ENCODE data around the gene LCN2.
"Not testable (repeated sequence)": the region's sequence is repeated elsewhere in the genome, so short reads cannot be mapped to it uniquely, and the experiment has no call there.

The LCN2 gene

DNA sequence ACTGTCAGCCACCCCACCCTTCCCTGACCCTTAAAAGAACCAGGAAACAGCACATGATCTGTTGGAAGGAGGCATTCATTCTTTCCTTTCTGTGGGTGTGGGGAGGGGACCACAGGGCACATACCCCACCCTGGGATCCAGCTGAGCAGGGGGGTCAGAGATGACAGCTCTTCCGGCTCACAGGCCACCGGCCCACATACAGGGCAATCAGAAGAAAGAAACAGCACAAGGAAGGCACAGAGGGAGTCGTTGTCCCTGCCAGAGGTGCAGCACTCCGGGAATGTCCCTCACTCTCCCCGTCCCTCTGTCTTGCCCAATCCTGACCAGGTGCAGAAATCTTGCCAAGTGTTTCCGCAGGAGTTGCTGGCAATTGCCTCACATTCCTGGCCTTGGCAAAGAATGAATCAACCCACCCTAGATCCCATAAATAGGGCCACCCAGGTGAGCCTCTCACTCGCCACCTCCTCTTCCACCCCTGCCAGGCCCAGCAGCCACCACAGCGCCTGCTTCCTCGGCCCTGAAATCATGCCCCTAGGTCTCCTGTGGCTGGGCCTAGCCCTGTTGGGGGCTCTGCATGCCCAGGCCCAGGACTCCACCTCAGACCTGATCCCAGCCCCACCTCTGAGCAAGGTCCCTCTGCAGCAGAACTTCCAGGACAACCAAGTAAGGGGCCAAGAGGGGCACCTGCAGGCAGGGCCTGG is at the start of gene LCN2:
TSS of gene LCN2 (plus strand) at position 453 of the 701 bp plus-strand sequence. CDS start at position 526, 73 bp downstream.
- DNase-seq = no peak

GRCh38 chr9:128099932-128100491 is 49.2 kb upstream of the LCN2 start:
- no peak for DNase-seq

DNA sequence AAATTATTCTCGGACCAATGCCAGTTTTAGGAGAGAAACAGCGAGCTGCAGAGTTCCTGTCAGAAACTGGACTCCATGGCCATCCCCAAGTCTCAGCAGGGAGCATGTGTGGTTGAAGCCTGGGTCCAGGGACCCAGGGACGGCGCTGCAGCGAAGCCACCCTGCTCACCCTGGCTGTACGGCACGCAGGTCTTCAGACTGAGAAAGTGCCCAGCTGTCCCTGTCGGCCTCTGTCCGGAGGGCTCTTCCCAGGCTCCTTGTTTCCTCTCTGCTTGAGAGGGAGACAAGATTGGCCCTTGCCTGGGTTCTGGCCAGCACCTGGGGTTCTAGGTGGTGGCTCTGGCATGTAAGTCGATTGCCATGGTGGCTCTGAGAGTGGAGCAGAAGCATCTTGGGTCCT is 48.7 kb upstream of the LCN2 start:
- DNase-seq = no peak

GRCh38 chr9:128101231-128101661 is 48.0 kb upstream of the LCN2 start:
- no peak for DNase-seq

- DNase-seq = no peak
Measured at GRCh38 chr9:128101690-128102089, 47.6 kb upstream of the LCN2 start.

DNA sequence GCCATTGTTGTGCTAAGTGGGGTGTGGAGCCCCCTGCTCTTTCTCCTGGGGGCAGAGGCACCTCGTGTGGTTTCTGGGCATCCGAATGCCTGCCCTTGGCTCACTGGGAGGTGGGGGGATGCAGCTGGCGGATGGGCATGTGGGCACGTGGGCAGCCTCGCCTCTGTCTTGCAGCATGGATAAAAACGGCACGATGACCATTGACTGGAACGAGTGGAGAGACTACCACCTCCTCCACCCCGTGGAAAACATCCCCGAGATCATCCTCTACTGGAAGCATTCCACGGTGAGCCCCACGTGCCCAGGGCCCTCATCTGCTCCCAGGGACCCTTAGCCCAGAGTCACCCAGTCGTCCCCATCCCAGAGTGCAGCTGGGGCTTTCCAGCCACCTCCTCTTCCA is 47.1 kb upstream of the LCN2 start:
- DNase-seq = no peak

- no peak for DNase-seq
Measured at GRCh38 chr9:128102861-128103588, 46.2 kb upstream of the LCN2 start.

GRCh38 chr9:128103589-128103962 is 45.7 kb upstream of the LCN2 start:
- DNase-seq = no peak

DNA sequence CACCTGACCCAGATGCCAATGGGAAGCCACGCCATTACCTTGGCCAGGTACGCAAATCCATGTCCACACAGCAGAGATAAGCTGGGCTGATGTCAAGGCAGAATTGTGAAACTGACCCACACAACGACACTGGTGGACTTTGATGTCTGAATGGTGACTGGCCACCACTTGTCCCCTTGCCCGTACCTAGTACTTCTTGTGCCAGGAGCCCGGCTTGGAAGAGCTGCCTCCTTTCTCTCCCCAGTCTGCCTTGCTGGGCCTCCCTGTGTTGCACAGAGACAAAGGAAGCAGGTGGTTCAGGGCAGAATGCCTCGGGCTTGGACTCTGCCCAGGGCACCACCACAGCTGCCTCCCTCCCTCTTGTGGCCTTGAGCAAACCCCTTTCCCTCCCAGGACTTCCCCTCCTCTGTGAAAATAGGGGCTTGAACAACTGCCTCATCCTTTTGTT is 45.1 kb upstream of the LCN2 start:
- DNase-seq = no peak

GRCh38 chr9:128105538-128106175 is 43.6 kb upstream of the LCN2 start:
- no peak for DNase-seq

- no peak for DNase-seq
Measured at GRCh38 chr9:128106181-128106939, 42.9 kb upstream of the LCN2 start.

- DNase-seq = no peak
Measured at GRCh38 chr9:128106940-128107467, 42.2 kb upstream of the LCN2 start.

DNA sequence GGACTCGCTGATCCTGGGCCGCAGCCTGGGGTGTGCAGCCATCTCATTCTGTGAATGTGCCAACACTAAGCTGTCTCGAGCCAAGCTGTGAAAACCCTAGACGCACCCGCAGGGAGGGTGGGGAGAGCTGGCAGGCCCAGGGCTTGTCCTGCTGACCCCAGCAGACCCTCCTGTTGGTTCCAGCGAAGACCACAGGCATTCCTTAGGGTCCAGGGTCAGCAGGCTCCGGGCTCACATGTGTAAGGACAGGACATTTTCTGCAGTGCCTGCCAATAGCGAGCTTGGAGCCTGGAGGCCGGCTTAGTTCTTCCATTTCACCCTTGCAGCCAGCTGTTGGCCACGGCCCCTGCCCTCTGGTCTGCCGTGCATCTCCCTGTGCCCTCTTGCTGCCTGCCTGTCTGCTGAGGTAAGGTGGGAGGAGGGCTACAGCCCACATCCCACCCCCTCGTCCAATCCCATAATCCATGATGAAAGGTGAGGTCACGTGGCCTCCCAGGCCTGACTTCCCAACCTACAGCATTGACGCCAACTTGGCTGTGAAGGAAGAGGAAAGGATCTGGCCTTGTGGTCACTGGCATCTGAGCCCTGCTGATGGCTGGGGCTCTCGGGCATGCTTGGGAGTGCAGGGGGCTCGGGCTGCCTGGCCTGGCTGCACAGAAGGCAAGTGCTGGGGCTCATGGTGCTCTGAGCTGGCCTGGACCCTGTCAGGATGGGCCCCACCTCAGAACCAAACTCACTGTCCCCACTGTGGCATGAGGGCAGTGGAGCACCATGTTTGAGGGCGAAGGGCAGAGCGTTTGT is 41.6 kb upstream of the LCN2 start:
- DNase-seq = no peak

- no peak for DNase-seq
Measured at GRCh38 chr9:128108269-128109049, 40.8 kb upstream of the LCN2 start.

DNA sequence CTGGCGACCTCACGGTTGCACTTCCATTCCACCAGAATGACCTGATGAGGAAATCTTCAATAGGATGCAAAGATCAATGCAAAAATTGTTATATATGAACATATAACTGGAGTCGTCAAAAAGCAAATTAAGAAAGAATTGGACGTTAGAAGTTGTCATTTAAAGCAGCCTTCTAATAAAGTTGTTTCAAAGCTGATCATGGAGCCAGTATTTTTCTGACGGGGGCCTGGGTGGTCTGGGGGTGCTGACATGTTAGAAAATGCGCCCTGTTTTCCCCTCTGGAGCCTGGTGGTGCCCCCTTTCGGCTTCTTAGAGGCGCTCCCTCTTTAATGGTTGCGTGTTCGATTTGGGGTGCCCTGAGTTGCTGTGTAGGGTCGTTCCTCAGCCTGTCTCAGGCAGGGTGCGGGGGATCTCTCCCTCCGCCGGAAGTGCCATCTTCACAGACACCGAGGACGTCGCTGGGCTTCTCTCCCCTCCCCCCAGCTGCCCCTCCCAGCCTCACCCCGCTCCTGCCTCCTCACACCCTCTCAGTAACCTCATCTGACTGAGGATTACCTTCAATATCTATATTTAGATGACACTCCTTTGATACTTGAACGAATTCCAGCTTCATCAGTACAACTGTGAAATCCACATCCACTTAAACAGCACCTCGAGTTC is 40.1 kb upstream of the LCN2 start:
- no peak for DNase-seq

- not testable (repeated sequence) for DNase-seq
Measured at GRCh38 chr9:128111726-128112125, 37.5 kb upstream of the LCN2 start.

GRCh38 chr9:128113526-128114325 is 35.5 kb upstream of the LCN2 start:
- no peak for DNase-seq

DNA sequence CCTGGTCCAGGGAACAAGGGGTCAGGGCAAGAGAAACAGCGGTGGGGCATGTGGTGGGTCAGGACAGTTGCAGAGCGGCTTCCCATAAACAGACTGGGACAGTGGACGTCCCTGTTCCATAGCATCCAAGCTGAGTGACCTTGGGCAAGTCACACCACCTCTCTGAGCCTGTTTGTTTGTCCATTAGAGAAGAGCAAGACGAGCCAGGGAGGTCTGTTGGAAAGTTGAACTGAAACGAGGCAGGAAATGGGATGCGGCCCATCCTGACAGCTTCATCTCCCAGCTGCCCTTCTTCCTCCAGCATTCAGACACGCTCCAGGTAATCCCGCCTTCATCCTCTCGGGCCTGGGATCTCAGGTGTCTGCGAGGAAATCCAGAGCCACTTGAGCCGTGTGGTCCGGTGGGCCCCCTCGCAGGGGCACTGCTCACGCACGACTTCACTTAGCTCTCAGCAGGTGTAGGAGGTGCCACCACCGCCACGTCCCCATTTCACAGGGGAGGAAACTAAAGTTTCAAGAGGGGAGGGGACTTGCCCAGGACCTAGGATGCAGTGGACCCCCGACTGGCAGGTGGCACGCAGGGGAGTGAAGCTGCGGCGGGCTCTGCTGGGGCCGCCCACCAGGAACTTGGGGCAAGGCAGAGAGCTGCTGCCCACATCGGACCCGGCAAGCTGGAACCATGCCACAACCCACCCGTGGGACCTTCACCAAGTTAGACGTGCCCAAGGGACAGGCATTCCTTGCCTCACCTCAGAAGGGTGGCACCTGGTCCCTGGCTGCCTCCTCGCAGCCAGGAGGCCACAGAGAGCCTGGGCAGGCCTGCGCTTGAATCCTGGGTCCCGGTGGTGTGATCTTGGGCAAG is 34.7 kb upstream of the LCN2 start:
- DNase-seq = no peak
